DMS 273 (cell line): Measurements from ENCODE around the gene MGAM2.

Experiments
- DNase-seq: peaks from one replicate; lab custom pipeline; 2025; ENCODE audit not compliant: unreplicated experiment; lab: John Stamatoyannopoulos, UW

The MGAM2 gene

DNA sequence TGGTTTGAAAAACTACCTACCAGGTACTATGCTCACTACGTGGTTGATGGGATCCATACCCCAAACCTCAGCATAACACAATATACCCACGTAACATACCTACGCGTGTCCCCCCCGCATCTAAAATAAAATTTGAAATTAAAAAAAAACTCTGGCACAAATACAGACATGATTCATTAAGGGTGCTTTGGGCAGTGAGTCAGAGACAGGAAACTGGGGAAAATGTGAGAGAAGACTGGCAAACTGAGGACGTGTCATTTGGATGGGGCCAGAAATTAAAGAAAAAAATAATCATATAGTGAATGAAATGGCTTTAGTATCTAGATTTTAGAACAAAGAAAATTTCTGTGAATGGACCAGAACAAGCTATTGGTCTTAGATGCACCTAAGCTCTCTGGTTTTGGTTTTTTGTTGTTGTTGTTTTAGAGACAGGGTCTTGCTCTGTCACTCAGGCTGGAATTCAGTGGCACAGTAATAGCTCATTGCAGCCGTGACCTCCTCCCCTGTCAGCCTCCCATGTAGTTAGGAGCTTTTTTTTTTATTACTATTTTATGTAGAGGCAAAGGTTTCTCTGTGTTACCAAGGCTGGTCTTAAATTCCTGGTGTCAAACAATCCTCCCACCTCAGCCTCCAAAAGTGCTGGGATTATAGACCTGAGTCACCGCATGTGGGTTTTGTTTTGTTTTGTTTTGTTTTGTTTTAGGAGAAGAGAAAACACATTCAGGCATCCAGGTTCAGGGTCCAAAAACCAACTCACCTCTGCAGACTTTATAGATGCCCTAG, 152.3 kb downstream of the MGAM2 start:
- DNase-seq = no peak
